ENCODE measurements around the gene RREB1.

RREB1 gene

GRCh38 chr6:7219310-7219709 is 111.5 kb downstream of the RREB1 start:
- DNase-seq = no peak

GRCh38 chr6:7222197-7222596 is 114.4 kb downstream of the RREB1 start:
- DNase-seq = no peak

GRCh38 chr6:7224731-7225130 is 117.0 kb downstream of the RREB1 start:
- no peak for DNase-seq

GRCh38 chr6:7228662-7229375 is 121.1 kb downstream of the RREB1 start:
- no peak for DNase-seq

GRCh38 chr6:7229376-7230326 is 121.9 kb downstream of the RREB1 start:
- no peak for DNase-seq

- DNase-seq = no peak
These were observed 122.5 kb downstream of the RREB1 start for GRCh38 chr6:7230327-7230691.

GRCh38 chr6:7230956-7231713 is 123.4 kb downstream of the RREB1 start:
- DNase-seq = no peak

GRCh38 chr6:7232351-7232750 is 124.6 kb downstream of the RREB1 start:
- DNase-seq = no peak

GRCh38 chr6:7234547-7234946 is 126.8 kb downstream of the RREB1 start:
- DNase-seq = no peak

- DNase-seq = no peak
These were observed 128.0 kb downstream of the RREB1 start for GRCh38 chr6:7235712-7236305.

- DNase-seq = no peak
These were observed 128.8 kb downstream of the RREB1 start for GRCh38 chr6:7236306-7237209.

GRCh38 chr6:7237653-7238188 is 130.0 kb downstream of the RREB1 start:
- no peak for DNase-seq

- DNase-seq = no peak
These were observed 130.8 kb downstream of the RREB1 start for GRCh38 chr6:7238526-7238899.

- DNase-seq = peak in 38 of 51 donors; percentile 6 to 76 (median 44)
These were observed 131.3 kb downstream of the RREB1 start for GRCh38 chr6:7238900-7239589.

- DNase-seq = no peak
These were observed 131.8 kb downstream of the RREB1 start for GRCh38 chr6:7239590-7239948.

- DNase-seq = no peak
These were observed 132.6 kb downstream of the RREB1 start for GRCh38 chr6:7240351-7240750.

GRCh38 chr6:7241160-7241559 is 133.4 kb downstream of the RREB1 start:
- DNase-seq = no peak

- DNase-seq = no peak
These were observed 134.2 kb downstream of the RREB1 start for GRCh38 chr6:7241709-7242645.

GRCh38 chr6:7242835-7243178 is 135.0 kb downstream of the RREB1 start:
- DNase-seq = no peak
